H9 (cell line): ENCODE measurements around the gene KDM4C. TPM values are rescaled to one million over a fixed set of nuclear protein-coding genes. Genes with fewer than 3 reads are reported as not detected.

ENCODE experiments used
- DNase-seq: peaks from one replicate; pipeline ENCODE4 v3.0.0-alpha.2; 2017
- H2AFZ ChIP-seq: one replicate; pipeline ENCODE4 v1.6.1; 2013; ENCODE audit warnings: mild to moderate bottlenecking, low read length, control low read depth, moderate library complexity
- H2AK5ac ChIP-seq: 2 replicates; pipeline ENCODE4 v1.6.1; 2013; ENCODE audit warnings: low read length, control low read depth, mixed read lengths; ENCODE audit not compliant: insufficient read length
- H2BK120ac ChIP-seq: one replicate; pipeline ENCODE4 v1.6.1; 2013; ENCODE audit warnings: low read depth, mild to moderate bottlenecking, low read length, control low read depth, inconsistent platforms; ENCODE audit not compliant: poor library complexity, severe bottlenecking
- H2BK12ac ChIP-seq: 2 replicates; pipeline ENCODE4 v1.6.1; 2013; ENCODE audit warnings: low read length, control low read depth, mixed read lengths, low read depth; ENCODE audit not compliant: insufficient read length
- H2BK15ac ChIP-seq: 2 replicates; pipeline ENCODE4 v1.6.1; 2013; ENCODE audit warnings: low read depth, low read length, control low read depth
- H2BK20ac ChIP-seq: one replicate; pipeline ENCODE4 v1.6.1; 2013; ENCODE audit warnings: low read depth, mild to moderate bottlenecking, low read length, control low read depth, inconsistent platforms; ENCODE audit not compliant: poor library complexity, severe bottlenecking
- H2BK5ac ChIP-seq: 2 replicates; pipeline ENCODE4 v1.6.1; 2013; ENCODE audit warnings: low read length, control low read depth, mixed read lengths; ENCODE audit not compliant: insufficient read length
- H3K14ac ChIP-seq: 2 replicates; pipeline ENCODE4 v1.6.1; 2013; ENCODE audit warnings: low read length, control low read depth; ENCODE audit not compliant: insufficient read depth
- H3K18ac ChIP-seq: 2 replicates; pipeline ENCODE4 v1.6.1; 2013; ENCODE audit warnings: low read depth, mild to moderate bottlenecking, mixed read lengths, low read length, control low read depth; ENCODE audit not compliant: insufficient read length
- H3K23ac ChIP-seq: 2 replicates; pipeline ENCODE4 v1.6.1; 2013; ENCODE audit warnings: low read length, control low read depth, mixed read lengths, low read depth; ENCODE audit not compliant: insufficient read length
- H3K23me2 ChIP-seq: 2 replicates; pipeline ENCODE4 v1.6.1; 2013; ENCODE audit warnings: low read depth, mild to moderate bottlenecking, mixed read lengths, low read length, control low read depth; ENCODE audit not compliant: insufficient read length, poor library complexity, severe bottlenecking
- H3K27ac ChIP-seq: 2 replicates; pipeline ENCODE4 v1.5.1; 2013; ENCODE audit warnings: low read length, control low read depth, mixed read lengths, low read depth; ENCODE audit not compliant: insufficient read length
- H3K27me3 ChIP-seq: 2 replicates; pipeline ENCODE4 v1.6.1; 2013; ENCODE audit warnings: low read length, control low read depth, inconsistent platforms; ENCODE audit not compliant: insufficient read depth
- H3K4ac ChIP-seq: 2 replicates; pipeline ENCODE4 v1.6.1; 2013; ENCODE audit warnings: low read depth, mild to moderate bottlenecking, control low read depth, inconsistent platforms, low read length, moderate library complexity
- H3K4me1 ChIP-seq: 2 replicates; pipeline ENCODE4 v1.6.1; 2013; ENCODE audit warnings: low read length, control low read depth, inconsistent platforms; ENCODE audit not compliant: insufficient read depth
- H3K4me2 ChIP-seq: 2 replicates; pipeline ENCODE4 v1.6.1; 2013; ENCODE audit warnings: low read length, control low read depth, mixed read lengths; ENCODE audit not compliant: insufficient read length, insufficient read depth
- H3K56ac ChIP-seq: 2 replicates; pipeline ENCODE4 v1.6.1; 2013; ENCODE audit warnings: low read depth, mild to moderate bottlenecking, mixed read lengths, low read length, control low read depth; ENCODE audit not compliant: insufficient read length
- H3K79me1 ChIP-seq: 2 replicates; pipeline ENCODE4 v1.6.1; 2013; ENCODE audit warnings: low read depth, mild to moderate bottlenecking, moderate library complexity, low read length, control low read depth, inconsistent platforms; ENCODE audit not compliant: insufficient read depth, poor library complexity, severe bottlenecking
- H3K79me2 ChIP-seq: 2 replicates; pipeline ENCODE4 v1.6.1; 2013; ENCODE audit warnings: low read length, control low read depth, inconsistent platforms; ENCODE audit not compliant: insufficient read depth
- H3K9ac ChIP-seq: 2 replicates; pipeline ENCODE4 v1.6.1; 2013; ENCODE audit warnings: low read length, control low read depth, mixed read lengths; ENCODE audit not compliant: insufficient read length; ENCODE audit errors: extremely low read depth
- H3K9me3 ChIP-seq: one replicate; pipeline ENCODE4 v1.6.1; 2013; ENCODE audit warnings: low read depth, low read length, inconsistent platforms; ENCODE audit not compliant: control insufficient read depth
- H3T11ph ChIP-seq: one replicate; pipeline ENCODE4 v1.6.1; 2013; ENCODE audit warnings: mild to moderate bottlenecking, low read length, control low read depth, inconsistent platforms
- H4K20me1 ChIP-seq: one replicate; pipeline ENCODE4 v1.6.1; 2013; ENCODE audit not compliant: control insufficient read depth, insufficient read length, insufficient read depth
- H4K5ac ChIP-seq: 2 replicates; pipeline ENCODE4 v1.6.1; 2013; ENCODE audit warnings: low read depth, mild to moderate bottlenecking, mixed read lengths, low read length, control low read depth; ENCODE audit not compliant: insufficient read length
- H4K8ac ChIP-seq: replicated peaks from 2 replicates; pipeline ENCODE4 v1.6.1; 2013; ENCODE audit warnings: low read length, control low read depth, mixed read lengths, low read depth; ENCODE audit not compliant: insufficient read length
- H4K91ac ChIP-seq: 2 replicates; pipeline ENCODE4 v1.6.1; 2013; ENCODE audit warnings: low read depth, mild to moderate bottlenecking, moderate library complexity, mixed read lengths, low read length, control low read depth; ENCODE audit not compliant: insufficient read length
- H3K27ac Mint-ChIP-seq, 3 experiments: 2 replicates in 2 of 3; 3 replicates in 1 of 3; pipeline ENCODE4 v1.8.0; 2020 to 2021; ENCODE audit warnings: mixed read lengths in 3 of 3, mild to moderate bottlenecking in 1 of 3, moderate library complexity in 1 of 3
- H3K27me3 Mint-ChIP-seq: 2 replicates; pipeline ENCODE4 v1.8.0; 2021; ENCODE audit warnings: low read depth, mild to moderate bottlenecking, moderate library complexity, mixed read lengths
- H3K36me3 Mint-ChIP-seq, 3 experiments: 2 replicates in 2 of 3; 3 replicates in 1 of 3; pipeline ENCODE4 v1.8.0; 2020 to 2021; ENCODE audit warnings: low read depth in 3 of 3, mixed read lengths in 3 of 3; ENCODE audit not compliant: insufficient read depth in 1 of 3
- H3K4me1 Mint-ChIP-seq, 2 experiments: 2 replicates each; pipeline ENCODE4 v1.8.0; 2020; ENCODE audit warnings: mixed read lengths in 2 of 2
- H3K4me3 Mint-ChIP-seq, 2 experiments: 2 replicates in 1 of 2; 3 replicates in 1 of 2; pipeline ENCODE4 v1.8.0; 2020 to 2021; ENCODE audit warnings: mild to moderate bottlenecking in 2 of 2, mixed read lengths in 2 of 2, moderate library complexity in 1 of 2
- H3K9me3 Mint-ChIP-seq, 2 experiments: 2 replicates in 1 of 2; 3 replicates in 1 of 2; pipeline ENCODE4 v1.8.0; 2020; ENCODE audit warnings: mild to moderate bottlenecking in 2 of 2, mixed read lengths in 2 of 2, moderate library complexity in 1 of 2
- CTCF ChIP-seq: fragments of 200-600 bp; sonication (generic); conservative IDR thresholded peaks from 3 replicates; pipeline ENCODE4 v1.8.0; 2021; ENCODE audit warnings: antibody characterized with exemption, mild to moderate bottlenecking
- WGBS: extraction: QIAGEN DNeasy Blood & Tissue Kit; methylation state at CpG from one replicate; pipeline ENCODE4 v1.1.7; 2013; ENCODE audit warnings: missing lambda C conversion rate, low lambda C conversion rate, mixed read lengths; ENCODE audit not compliant: insufficient read length; ENCODE audit errors: extremely low coverage; 5-methylcytosine and 5-hydroxymethylcytosine counted together
- total RNA-seq: library from RNA; stranded (reverse); gene quantifications from 2 replicates; pipeline ENCODE4 v1.2.1, GENCODE V29; 2021

KDM4C gene
- total RNA-seq, 1 experiment from 2014 or later: 24.0 TPM

- Histone ChIP-seq H4K20me1 (no peaks in the 10 kb centered on the region), H3K9me3 (no peaks in the 10 kb centered on the region), H3T11ph (no peak overlapping the region), H3K56ac (no peak overlapping the region), H2BK5ac (no peak overlapping the region), H3K9ac (no peak overlapping the region), H3K79me2 (no peaks in the 10 kb centered on the region), H3K27me3 (no peaks in the 10 kb centered on the region), H3K4me1 (no peaks in the 10 kb centered on the region), H3K79me1 (no peaks in the 10 kb centered on the region), H4K8ac (no peak overlapping the region), H3K27ac (no peak overlapping the region), H3K18ac (no peak overlapping the region), H3K4ac (no peak overlapping the region), H3K23me2 (no peaks in the 10 kb centered on the region), H4K5ac (no peak overlapping the region), H4K91ac (no peak overlapping the region), H2AK5ac (no peak overlapping the region), H3K23ac (no peak overlapping the region), H2BK20ac (no peak overlapping the region), H2BK15ac (no peak overlapping the region), H2AFZ (no peak overlapping the region), H3K14ac (no peak overlapping the region), H2BK12ac (no peak overlapping the region), H3K4me2 (no peak overlapping the region), H2BK120ac (no peak overlapping the region)
- no peak overlapping the region; a peak in 1 of 7 replicates for H3K27ac Mint-ChIP-seq
- H3K4me1 Mint-ChIP-seq: no peaks in the 10 kb centered on the region
- H3K27me3 Mint-ChIP-seq: no peaks in the 10 kb centered on the region
- H3K4me3 Mint-ChIP-seq: no peak overlapping the region
- DNase-seq: no peak
- H3K36me3 Mint-ChIP-seq: no peaks in the 10 kb centered on the region; a peak in 1 of 7 replicates
- TF ChIP-seq CTCF: no peak
- H3K9me3 Mint-ChIP-seq: no peaks in the 10 kb centered on the region
- WGBS: no CpG with 5 or more reads among the region's 5 CpGs
Measured at GRCh38 chr9:6961845-6962522, 204.2 kb downstream of the KDM4C start.
